Memory B cell (primary cell): ENCODE data around the gene CTCF.

Experiments used
- ATAC-seq: fragments of 150-1000 bp; cut with Tn5 transposase; 2 replicates; pipeline ENCODE4 v1.10.0; 2021; ENCODE audit warnings: low read depth, mild to moderate bottlenecking, moderate library complexity
- DNase-seq, 2 donors: peaks; one replicate each; pipeline ENCODE4 v3.0.0; 2022; ENCODE audit warnings: low spot score in 2 of 2
- H3K27ac Mint-ChIP-seq: one replicate; pipeline ENCODE4 v1.8.0; 2022; ENCODE audit warnings: mild to moderate bottlenecking, moderate library complexity, mixed read lengths
- H3K27me3 Mint-ChIP-seq: one replicate; pipeline ENCODE4 v1.8.0; 2022; ENCODE audit warnings: mixed read lengths
- H3K36me3 Mint-ChIP-seq: one replicate; pipeline ENCODE4 v1.8.0; 2022; ENCODE audit warnings: mild to moderate bottlenecking, mixed read lengths
- H3K4me1 Mint-ChIP-seq: one replicate; pipeline ENCODE4 v1.8.0; 2022; ENCODE audit warnings: mixed read lengths
- H3K4me3 Mint-ChIP-seq: one replicate; pipeline ENCODE4 v1.8.0; 2022; ENCODE audit warnings: mild to moderate bottlenecking, moderate library complexity, mixed read lengths
- H3K9me3 Mint-ChIP-seq: one replicate; pipeline ENCODE4 v1.8.0; 2022; ENCODE audit warnings: mixed read lengths

Gene CTCF

DNA sequence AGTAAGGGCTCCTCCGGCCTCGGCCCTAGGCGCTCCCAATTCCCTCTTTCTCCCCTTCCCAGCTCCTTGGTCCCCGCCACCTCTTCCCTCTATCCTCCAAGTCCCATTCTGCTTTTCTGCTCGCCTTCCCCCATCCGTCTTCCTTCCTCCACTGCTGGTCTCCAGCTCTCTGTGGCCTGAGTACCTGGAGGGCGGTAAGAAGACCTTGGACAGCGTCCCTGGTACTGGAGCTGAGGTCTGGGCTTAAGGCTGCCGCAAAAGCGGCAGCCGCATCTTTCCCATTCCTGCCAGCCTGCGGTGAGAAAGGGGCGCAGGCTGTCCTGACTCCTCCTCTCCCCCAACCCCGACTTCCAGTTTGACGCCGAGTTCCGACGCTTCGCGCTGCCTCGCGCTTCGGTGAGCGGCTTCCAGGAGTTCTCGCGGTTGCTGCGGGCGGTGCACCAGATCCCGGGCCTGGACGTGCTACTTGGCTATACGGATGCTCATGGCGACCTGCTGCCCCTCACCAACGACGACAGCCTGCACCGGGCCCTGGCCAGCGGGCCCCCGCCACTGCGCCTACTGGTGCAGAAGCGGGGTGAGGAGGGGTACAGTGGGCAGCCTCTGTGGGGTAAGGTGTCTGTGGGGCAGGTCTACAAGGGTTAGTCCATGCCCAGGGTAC is 98.9 kb downstream of the CTCF start:
- Mint-ChIP-seq H3K27ac (peak overlapping the region; percentile 94), H3K4me3 (peak overlapping the region; percentile 94), H3K4me1 (peaks cover 26% of the 10 kb centered on the region), H3K36me3 (peaks cover 5% of the 10 kb centered on the region), H3K9me3 (no peaks in the 10 kb centered on the region), H3K27me3 (no peaks in the 10 kb centered on the region)
- no peak for DNase-seq
- no peak for ATAC-seq

DNA sequence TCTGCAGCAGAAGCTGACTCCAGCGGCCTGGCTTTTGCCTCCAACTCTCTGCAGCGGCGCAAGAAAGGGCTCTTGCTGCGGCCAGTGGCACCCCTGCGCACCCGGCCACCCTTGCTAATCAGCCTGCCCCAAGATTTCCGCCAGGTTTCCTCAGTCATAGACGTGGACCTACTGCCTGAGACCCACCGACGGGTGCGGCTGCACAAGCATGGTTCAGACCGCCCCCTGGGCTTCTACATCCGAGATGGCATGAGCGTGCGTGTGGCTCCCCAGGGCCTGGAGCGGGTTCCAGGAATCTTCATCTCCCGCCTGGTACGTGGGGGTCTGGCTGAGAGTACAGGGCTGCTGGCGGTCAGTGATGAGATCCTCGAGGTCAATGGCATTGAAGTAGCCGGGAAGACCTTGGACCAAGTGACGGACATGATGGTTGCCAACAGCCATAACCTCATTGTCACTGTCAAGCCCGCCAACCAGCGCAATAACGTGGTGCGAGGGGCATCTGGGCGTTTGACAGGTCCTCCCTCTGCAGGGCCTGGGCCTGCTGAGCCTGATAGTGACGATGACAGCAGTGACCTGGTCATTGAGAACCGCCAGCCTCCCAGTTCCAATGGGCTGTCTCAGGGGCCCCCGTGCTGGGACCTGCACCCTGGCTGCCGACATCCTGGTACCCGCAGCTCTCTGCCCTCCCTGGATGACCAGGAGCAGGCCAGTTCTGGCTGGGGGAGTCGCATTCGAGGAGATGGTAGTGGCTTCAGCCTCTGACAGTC is 99.7 kb downstream of the CTCF start:
- Mint-ChIP-seq H3K4me3 (peak overlapping the region; percentile 94), H3K27me3 (no peaks in the 10 kb centered on the region), H3K36me3 (peaks cover 3% of the 10 kb centered on the region), H3K27ac (peak overlapping the region; percentile 94), H3K9me3 (no peaks in the 10 kb centered on the region), H3K4me1 (peaks cover 29% of the 10 kb centered on the region)
- ATAC-seq (no peak), DNase-seq (no peak)

DNA sequence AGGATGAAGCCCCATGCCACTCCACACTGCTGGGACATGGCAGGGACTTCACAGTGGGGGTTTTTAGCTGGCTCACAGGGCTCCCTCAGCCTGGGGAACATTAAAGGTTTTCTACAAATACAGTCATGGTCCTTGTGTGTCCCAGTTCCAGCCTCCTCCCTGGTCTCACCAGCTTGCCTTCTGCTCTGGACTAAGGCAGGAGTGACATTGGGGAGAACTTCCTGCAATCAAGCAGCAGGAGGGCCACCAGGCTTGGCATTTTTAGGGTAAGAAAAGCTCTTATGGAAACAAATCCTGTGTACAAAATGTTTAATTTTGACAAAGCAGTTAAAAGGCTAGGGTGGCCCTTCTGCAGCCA is 100.3 kb downstream of the CTCF start:
- ATAC-seq (no peak), DNase-seq (no peak)
- H3K36me3 Mint-ChIP-seq = peaks cover 3% of the 10 kb centered on the region
- no peaks in the 10 kb centered on the region for H3K9me3 Mint-ChIP-seq
- peaks cover 31% of the 10 kb centered on the region for H3K4me1 Mint-ChIP-seq
- H3K4me3 Mint-ChIP-seq = no peak overlapping the region
- H3K27ac Mint-ChIP-seq = no peak overlapping the region
- H3K27me3 Mint-ChIP-seq = no peaks in the 10 kb centered on the region

- H3K4me1 Mint-ChIP-seq = peaks cover 33% of the 10 kb centered on the region
- no peak for DNase-seq
- H3K4me3 Mint-ChIP-seq = no peak overlapping the region
- no peak for ATAC-seq
- no peaks in the 10 kb centered on the region for H3K36me3 Mint-ChIP-seq
- H3K27me3 Mint-ChIP-seq = no peaks in the 10 kb centered on the region
- H3K27ac Mint-ChIP-seq = no peak overlapping the region
- no peaks in the 10 kb centered on the region for H3K9me3 Mint-ChIP-seq
Observed at GRCh38 chr16:67663151-67663876, 101.0 kb downstream of the CTCF start.

- H3K4me1 Mint-ChIP-seq = peaks cover 35% of the 10 kb centered on the region
- no peaks in the 10 kb centered on the region for H3K36me3 Mint-ChIP-seq
- no peaks in the 10 kb centered on the region for H3K27me3 Mint-ChIP-seq
- H3K27ac Mint-ChIP-seq = no peak overlapping the region
- DNase-seq = no peak
- H3K9me3 Mint-ChIP-seq = no peaks in the 10 kb centered on the region
- no peak for ATAC-seq
- H3K4me3 Mint-ChIP-seq = no peak overlapping the region
Observed at GRCh38 chr16:67663877-67664222, 101.5 kb downstream of the CTCF start.

DNA sequence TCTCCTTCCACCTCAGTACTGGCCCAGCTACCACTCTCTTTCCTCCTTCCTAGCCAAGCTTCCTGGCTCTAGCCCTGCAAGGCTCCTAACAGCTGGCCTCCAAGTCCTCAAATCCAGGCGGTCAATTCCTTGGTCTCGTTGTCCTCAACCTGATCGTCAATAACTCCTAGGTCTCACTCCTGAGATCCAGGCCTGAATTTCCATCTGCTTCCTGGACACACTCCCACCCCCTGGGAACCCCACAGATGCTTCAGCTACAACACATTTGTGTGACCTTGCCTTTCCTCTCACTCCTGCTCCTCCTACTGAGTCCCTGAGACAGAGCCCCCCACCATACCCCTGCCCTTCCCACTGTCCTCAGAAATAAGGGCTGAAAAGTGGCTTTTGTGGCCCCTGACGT is 101.9 kb downstream of the CTCF start:
- no peak overlapping the region for H3K4me3 Mint-ChIP-seq
- H3K27me3 Mint-ChIP-seq = no peaks in the 10 kb centered on the region
- peaks cover 34% of the 10 kb centered on the region for H3K4me1 Mint-ChIP-seq
- H3K9me3 Mint-ChIP-seq = no peaks in the 10 kb centered on the region
- no peak overlapping the region for H3K27ac Mint-ChIP-seq
- ATAC-seq = no peak
- no peaks in the 10 kb centered on the region for H3K36me3 Mint-ChIP-seq
- no peak for DNase-seq

DNA sequence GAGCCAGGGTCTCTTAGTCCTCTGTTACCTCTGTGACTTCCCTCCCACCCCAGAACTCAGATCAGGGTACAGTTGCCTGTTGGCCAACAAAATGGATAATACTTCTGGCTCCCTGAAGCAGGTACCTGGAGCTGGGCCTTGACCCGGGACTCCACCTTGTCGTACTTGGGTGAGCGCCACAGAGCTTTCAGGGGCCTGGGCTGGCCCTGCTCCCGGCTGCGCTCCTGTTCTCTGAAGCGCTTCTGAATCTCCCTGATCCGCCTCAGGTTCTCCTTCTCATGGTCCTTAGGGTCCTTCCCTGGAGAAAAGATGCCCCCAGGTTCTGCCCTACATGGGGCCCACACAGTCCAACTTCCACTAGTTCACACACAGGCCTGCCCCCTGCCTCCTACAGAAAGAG is 102.5 kb downstream of the CTCF start:
- H3K4me3 Mint-ChIP-seq = no peak overlapping the region
- no peaks in the 10 kb centered on the region for H3K9me3 Mint-ChIP-seq
- H3K27ac Mint-ChIP-seq = no peak overlapping the region
- ATAC-seq (no peak), DNase-seq (no peak)
- no peaks in the 10 kb centered on the region for H3K36me3 Mint-ChIP-seq
- no peaks in the 10 kb centered on the region for H3K27me3 Mint-ChIP-seq
- H3K4me1 Mint-ChIP-seq = peaks cover 35% of the 10 kb centered on the region

GRCh38 chr16:67665598-67665997 is 103.3 kb downstream of the CTCF start:
- Mint-ChIP-seq H3K36me3 (no peaks in the 10 kb centered on the region), H3K27me3 (no peaks in the 10 kb centered on the region), H3K4me3 (peak overlapping the region; percentile 66), H3K4me1 (peaks cover 36% of the 10 kb centered on the region), H3K9me3 (no peaks in the 10 kb centered on the region), H3K27ac (peak overlapping the region; percentile 62)
- ATAC-seq (no peak), DNase-seq (no peak)

GRCh38 chr16:67666032-67666551 is 103.8 kb downstream of the CTCF start:
- no peak for ATAC-seq
- no peak for DNase-seq
- peaks cover 34% of the 10 kb centered on the region for H3K4me1 Mint-ChIP-seq

DNA sequence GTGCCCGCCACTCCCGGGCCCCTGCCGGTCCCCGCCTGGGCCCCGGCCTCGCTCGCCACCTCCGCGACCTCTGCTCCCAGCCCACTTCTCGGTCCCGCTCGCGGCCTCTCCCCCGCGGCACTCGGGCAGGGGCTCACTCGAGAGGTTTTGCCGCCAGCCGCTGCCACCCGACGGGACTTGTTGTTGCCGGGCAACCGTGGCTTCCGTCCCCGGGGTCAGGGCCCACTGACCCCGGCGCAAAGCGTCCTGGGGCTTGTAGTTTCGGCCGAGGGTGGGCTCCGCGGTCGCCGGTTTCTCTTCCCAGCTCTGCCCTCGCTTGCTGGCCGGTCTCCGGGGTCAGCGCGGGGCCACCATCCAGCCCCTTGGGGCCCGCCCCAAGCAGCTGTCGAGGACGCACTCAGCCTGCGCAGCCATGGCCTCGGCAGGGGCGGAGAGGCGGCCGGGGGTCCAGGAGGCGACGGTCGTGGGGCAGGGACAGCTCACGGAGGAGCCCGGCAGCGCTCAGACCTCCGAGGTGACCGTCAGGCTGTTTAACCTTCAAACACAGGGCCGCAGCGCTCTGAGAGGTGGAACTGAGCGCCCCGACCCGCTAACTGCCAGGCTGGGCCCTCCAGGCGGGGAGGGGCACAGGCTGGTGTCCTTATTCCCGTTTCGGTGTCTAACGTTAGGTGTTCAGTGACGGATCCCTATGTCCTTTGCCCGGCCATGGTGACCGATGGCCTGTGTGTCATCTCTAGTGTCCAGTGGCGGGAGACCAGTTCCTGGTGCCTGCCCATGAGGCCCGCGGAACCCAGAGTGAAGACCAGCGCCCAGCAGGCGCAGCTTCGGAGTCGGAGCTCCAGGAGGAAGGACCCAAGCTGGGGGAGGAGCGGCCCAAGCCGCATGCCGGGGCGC is 104.5 kb downstream of the CTCF start, which contains the start of the genes C16orf86 and ENKD1:
C16orf86 (plus strand) TSS at position 256 of the 894 bp plus-strand sequence; CDS start at position 413, 157 bp downstream.
ENKD1 (minus strand) TSS at position 192 of the 894 bp plus-strand sequence. CDS start 308 bp downstream, outside the sequence.
- DNase-seq = peak; percentile 76 to 78

More at GRCh38 chr16:67666032-67666551, 103.8 kb downstream of the CTCF start:
- no peaks in the 10 kb centered on the region for H3K9me3 Mint-ChIP-seq
- H3K36me3 Mint-ChIP-seq = no peaks in the 10 kb centered on the region
- peak overlapping the region; percentile 66 for H3K4me3 Mint-ChIP-seq
- H3K27ac Mint-ChIP-seq = peak overlapping the region; percentile 95
- H3K27me3 Mint-ChIP-seq = no peaks in the 10 kb centered on the region

GRCh38 chr16:67667453-67667816 is 105.1 kb downstream of the CTCF start:
- Mint-ChIP-seq H3K4me3 (peak overlapping the region; percentile 91), H3K27ac (peak overlapping the region; percentile 95), H3K27me3 (no peaks in the 10 kb centered on the region), H3K4me1 (peaks cover 31% of the 10 kb centered on the region), H3K9me3 (no peaks in the 10 kb centered on the region), H3K36me3 (no peaks in the 10 kb centered on the region)
- no peak for DNase-seq
- no peak for ATAC-seq

More for the DNA sequence above, 104.5 kb downstream of the CTCF start, which contains the start of the genes C16orf86 and ENKD1:
- Mint-ChIP-seq H3K9me3 (no peaks in the 10 kb centered on the region), H3K27me3 (no peaks in the 10 kb centered on the region), H3K4me3 (peak within 1 kb of the TSS; percentile 91), H3K36me3 (no peaks in the 10 kb centered on the region), H3K27ac (peak within 1 kb of the TSS; percentile 95), H3K4me1 (peaks cover 29% of the 10 kb centered on the region)
- ATAC-seq = peak; percentile 72

GRCh38 chr16:67667817-67668494 is 105.6 kb downstream of the CTCF start:
- Mint-ChIP-seq H3K4me1 (peaks cover 36% of the 10 kb centered on the region), H3K27ac (peak overlapping the region; percentile 95), H3K36me3 (no peaks in the 10 kb centered on the region), H3K27me3 (no peaks in the 10 kb centered on the region), H3K9me3 (no peaks in the 10 kb centered on the region), H3K4me3 (peak overlapping the region; percentile 91)
- ATAC-seq (peak; percentile 79), DNase-seq (peak; percentile 74 to 77)
